ENCODE data around the gene LINGO4.

LINGO4 gene

GRCh38 chr1:151805066-151805820 lies at the start of gene LINGO4:
Gene LINGO4 (minus strand): TSS chr1:151805419. CDS start chr1:151802704, 2,715 bp downstream.
- Mint-ChIP-seq H3K27ac (no peak within 1 kb of the TSS), H3K9me3 (no peaks in the 10 kb centered on the region), H3K4me3 (no peak within 1 kb of the TSS), H3K27me3 (no peaks in the 10 kb centered on the region), H3K4me1 (ENCODE audit: low read depth) (peaks cover 3% of the 10 kb centered on the region), H3K36me3 (ENCODE audit: low read depth) (no peaks in the 10 kb centered on the region)
- DNase-seq = no peak

GRCh38 chr1:151854658-151855057 lies 49.4 kb upstream of the LINGO4 start:
- Mint-ChIP-seq H3K36me3 (ENCODE audit: low read depth) (peaks cover 19% of the 10 kb centered on the region), H3K4me3 (no peak overlapping the region), H3K27me3 (no peaks in the 10 kb centered on the region), H3K4me1 (ENCODE audit: low read depth) (peaks cover 2% of the 10 kb centered on the region), H3K27ac (no peak overlapping the region), H3K9me3 (no peaks in the 10 kb centered on the region)
- DNase-seq = no peak

- H3K9me3 Mint-ChIP-seq = no peaks in the 10 kb centered on the region
- H3K36me3 Mint-ChIP-seq (ENCODE audit: low read depth) = peaks cover 28% of the 10 kb centered on the region
- H3K4me3 Mint-ChIP-seq = no peak within 1 kb of the TSS
- H3K4me1 Mint-ChIP-seq (ENCODE audit: low read depth) = peaks cover 11% of the 10 kb centered on the region
- no peak within 1 kb of the TSS for H3K27ac Mint-ChIP-seq
- H3K27me3 Mint-ChIP-seq = no peaks in the 10 kb centered on the region
- no peak for DNase-seq
Observed at GRCh38 chr1:151853411-151853943, 48.3 kb upstream of the LINGO4 start, which contains the start of gene THEM5. Gene THEM5 (minus strand): TSS chr1:151853712. CDS start chr1:151853565, 147 bp downstream.

- Mint-ChIP-seq H3K27ac (no peak overlapping the region), H3K9me3 (no peaks in the 10 kb centered on the region), H3K27me3 (no peaks in the 10 kb centered on the region), H3K4me1 (ENCODE audit: low read depth) (peaks cover 18% of the 10 kb centered on the region), H3K4me3 (no peak overlapping the region), H3K36me3 (ENCODE audit: low read depth) (peaks cover 28% of the 10 kb centered on the region)
- DNase-seq = no peak
Observed at GRCh38 chr1:151852733-151853132, 47.5 kb upstream of the LINGO4 start.

GRCh38 chr1:151851886-151852285 lies 46.7 kb upstream of the LINGO4 start:
- H3K4me3 Mint-ChIP-seq = no peak overlapping the region
- H3K4me1 Mint-ChIP-seq (ENCODE audit: low read depth) = peaks cover 21% of the 10 kb centered on the region
- H3K9me3 Mint-ChIP-seq = no peaks in the 10 kb centered on the region
- H3K27me3 Mint-ChIP-seq = no peaks in the 10 kb centered on the region
- no peak overlapping the region for H3K27ac Mint-ChIP-seq
- H3K36me3 Mint-ChIP-seq (ENCODE audit: low read depth) = peaks cover 30% of the 10 kb centered on the region
- DNase-seq = no peak

GRCh38 chr1:151849871-151850270 lies 44.7 kb upstream of the LINGO4 start:
- Mint-ChIP-seq H3K27ac (no peak overlapping the region), H3K9me3 (no peaks in the 10 kb centered on the region), H3K27me3 (no peaks in the 10 kb centered on the region), H3K4me3 (no peak overlapping the region), H3K4me1 (ENCODE audit: low read depth) (peaks cover 32% of the 10 kb centered on the region), H3K36me3 (ENCODE audit: low read depth) (peaks cover 40% of the 10 kb centered on the region)
- DNase-seq = no peak

DNA sequence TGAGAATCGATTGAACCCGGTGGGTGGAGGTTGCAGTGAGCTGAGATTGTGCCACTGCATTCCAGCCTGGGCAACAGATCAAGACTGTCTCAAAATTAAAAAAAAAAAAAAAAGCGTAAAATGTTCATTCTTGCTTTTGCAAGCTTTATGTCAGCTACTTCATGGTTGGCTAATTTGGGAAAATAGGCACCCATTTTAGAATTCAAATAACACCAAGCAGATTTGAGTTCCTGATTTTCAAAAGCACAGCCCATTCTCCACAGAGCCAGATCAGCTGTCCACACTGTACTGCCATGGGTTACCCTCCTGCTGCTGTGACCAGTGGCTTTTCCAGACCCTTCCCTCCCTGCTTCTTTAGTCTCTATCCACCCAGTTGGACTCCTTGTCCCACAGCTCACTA lies 43.9 kb upstream of the LINGO4 start:
- no peaks in the 10 kb centered on the region for H3K27me3 Mint-ChIP-seq
- peaks cover 32% of the 10 kb centered on the region for H3K4me1 Mint-ChIP-seq (ENCODE audit: low read depth)
- no peak for DNase-seq
- H3K27ac Mint-ChIP-seq = peak overlapping the region; percentile 89
- peaks cover 45% of the 10 kb centered on the region for H3K36me3 Mint-ChIP-seq (ENCODE audit: low read depth)
- no peaks in the 10 kb centered on the region for H3K9me3 Mint-ChIP-seq
- H3K4me3 Mint-ChIP-seq = no peak overlapping the region

- peaks cover 50% of the 10 kb centered on the region for H3K36me3 Mint-ChIP-seq (ENCODE audit: low read depth)
- no peaks in the 10 kb centered on the region for H3K27me3 Mint-ChIP-seq
- peak overlapping the region; percentile 71 for H3K27ac Mint-ChIP-seq
- H3K4me1 Mint-ChIP-seq (ENCODE audit: low read depth) = peaks cover 32% of the 10 kb centered on the region
- no peak for DNase-seq
- H3K9me3 Mint-ChIP-seq = no peaks in the 10 kb centered on the region
- no peak overlapping the region for H3K4me3 Mint-ChIP-seq
Observed at GRCh38 chr1:151847867-151848596, 42.8 kb upstream of the LINGO4 start.

DNA sequence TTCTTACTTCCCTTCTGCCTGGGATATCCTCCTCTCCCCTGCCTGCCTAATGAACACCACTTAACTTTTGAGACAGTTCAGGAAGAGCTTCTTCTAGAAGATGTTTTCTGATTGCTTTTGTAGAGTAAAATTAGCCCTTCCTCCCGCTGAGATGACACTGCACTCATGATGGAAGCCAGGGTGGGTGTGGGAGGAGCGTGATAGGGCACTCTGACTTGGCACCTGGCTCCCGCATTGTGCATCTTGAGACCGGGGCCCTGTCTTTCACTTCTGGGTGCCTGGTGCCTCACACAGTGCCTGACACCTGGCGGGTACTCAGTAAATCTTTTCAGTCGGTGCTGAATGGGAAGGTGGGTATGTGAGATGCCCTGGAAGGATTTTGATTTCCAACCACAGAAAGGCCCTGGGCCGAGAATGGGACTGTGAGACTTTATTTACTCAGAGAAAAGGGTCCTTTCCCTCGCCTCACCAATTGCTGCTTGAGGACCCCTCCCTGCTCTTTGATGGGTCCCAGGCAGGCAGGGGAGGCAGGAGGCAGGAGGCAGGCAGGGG lies 41.5 kb upstream of the LINGO4 start:
- Mint-ChIP-seq H3K9me3 (no peaks in the 10 kb centered on the region), H3K36me3 (ENCODE audit: low read depth) (peaks cover 54% of the 10 kb centered on the region), H3K27me3 (no peaks in the 10 kb centered on the region), H3K4me1 (ENCODE audit: low read depth) (peaks cover 35% of the 10 kb centered on the region), H3K27ac (peak overlapping the region; percentile 48), H3K4me3 (no peak overlapping the region)
- no peak for DNase-seq

- no peak overlapping the region for H3K4me3 Mint-ChIP-seq
- H3K4me1 Mint-ChIP-seq (ENCODE audit: low read depth) = peaks cover 38% of the 10 kb centered on the region
- H3K27me3 Mint-ChIP-seq = no peaks in the 10 kb centered on the region
- no peak for DNase-seq
- H3K36me3 Mint-ChIP-seq (ENCODE audit: low read depth) = peaks cover 55% of the 10 kb centered on the region
- H3K9me3 Mint-ChIP-seq = no peaks in the 10 kb centered on the region
- peak overlapping the region; percentile 48 for H3K27ac Mint-ChIP-seq
Observed at GRCh38 chr1:151846062-151846568, 40.9 kb upstream of the LINGO4 start.

- Mint-ChIP-seq H3K4me3 (no peak overlapping the region), H3K36me3 (ENCODE audit: low read depth) (peaks cover 58% of the 10 kb centered on the region), H3K9me3 (no peaks in the 10 kb centered on the region), H3K4me1 (ENCODE audit: low read depth) (peaks cover 49% of the 10 kb centered on the region), H3K27me3 (no peaks in the 10 kb centered on the region), H3K27ac (no peak overlapping the region)
- no peak for DNase-seq
Observed at GRCh38 chr1:151843398-151843797, 38.2 kb upstream of the LINGO4 start.

DNA sequence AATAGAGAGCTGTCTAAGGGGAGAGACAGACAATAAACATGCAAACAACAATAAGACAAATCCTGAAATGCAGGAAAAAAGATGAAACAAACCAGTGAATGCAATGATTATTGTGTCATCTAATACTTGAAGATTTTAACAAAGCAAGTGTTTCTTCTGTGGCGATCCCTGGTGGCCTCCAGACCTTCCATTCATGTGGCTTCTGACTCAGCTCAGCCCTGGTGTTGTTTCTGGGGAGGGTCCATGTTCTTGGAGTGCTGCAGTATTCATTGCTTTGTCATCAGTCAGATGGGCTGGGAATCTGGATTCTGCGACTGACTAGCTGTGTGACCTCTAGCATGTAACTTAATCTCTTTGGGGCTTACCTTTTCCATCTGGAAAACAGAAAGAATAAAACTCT lies 35.9 kb upstream of the LINGO4 start:
- Mint-ChIP-seq H3K9me3 (no peaks in the 10 kb centered on the region), H3K27me3 (no peaks in the 10 kb centered on the region), H3K4me3 (no peak overlapping the region), H3K4me1 (ENCODE audit: low read depth) (peaks cover 50% of the 10 kb centered on the region), H3K36me3 (ENCODE audit: low read depth) (peaks cover 49% of the 10 kb centered on the region), H3K27ac (no peak overlapping the region)
- DNase-seq = no peak

- H3K27ac Mint-ChIP-seq = no peak overlapping the region
Observed at GRCh38 chr1:151840421-151840820, 35.2 kb upstream of the LINGO4 start.

More at GRCh38 chr1:151840421-151840820, 35.2 kb upstream of the LINGO4 start:
- DNase-seq = no peak
- Mint-ChIP-seq H3K9me3 (no peaks in the 10 kb centered on the region), H3K36me3 (ENCODE audit: low read depth) (peaks cover 45% of the 10 kb centered on the region), H3K27me3 (no peaks in the 10 kb centered on the region), H3K4me3 (peak overlapping the region; percentile 85), H3K4me1 (ENCODE audit: low read depth) (peaks cover 50% of the 10 kb centered on the region)
